HepG2 (cell line): ENCODE data around the gene OPRL1. TPM values are rescaled to one million over a fixed set of nuclear protein-coding genes. Genes with fewer than 3 reads are reported as not detected.
A peak's percentile ranks its signal among the peaks of the same experiment; 100 is the strongest.

Experiments
- AKAP8 ChIP-seq: sonication (generic); formaldehyde crosslinking; IDR thresholded peaks from 2 replicates; pipeline ENCODE4 v1.5.1; 2020; ENCODE audit warnings: mild to moderate bottlenecking, missing genetic modification reagents
- GATAD1 ChIP-seq: IDR thresholded peaks from 2 replicates; pipeline ENCODE4 v1.6.1; 2016; ENCODE audit warnings: missing genetic modification reagents, missing compliant biosample characterization
- HHEX ChIP-seq: IDR thresholded peaks from 2 replicates; pipeline ENCODE4 v1.6.1; 2016; ENCODE audit warnings: control low read depth
- ISX ChIP-seq: sonication (generic); formaldehyde crosslinking; conservative IDR thresholded peaks from 2 replicates; pipeline ENCODE4 v1.5.0; 2020; ENCODE audit warnings: missing genetic modification reagents
- LBX2 ChIP-seq: sonication (generic); formaldehyde crosslinking; IDR thresholded peaks from 2 replicates; pipeline ENCODE4 v1.5.0; 2020; ENCODE audit warnings: missing genetic modification reagents, mild to moderate bottlenecking, borderline replicate concordance
- MAFK ChIP-seq, 2 experiments: IDR thresholded peaks in 1 of 2; conservative IDR thresholded peaks in 1 of 2; 2 replicates each; pipeline ENCODE4 v1.6.1; 2011; ENCODE audit warnings: improper control_type of control experiment in 2 of 2, low read length in 2 of 2
- MBNL3 ChIP-seq: fragments of 250-450 bp; sonication (Bioruptor Pico); conservative IDR thresholded peaks from 2 replicates; pipeline ENCODE4 v1.8.0; 2022; ENCODE audit warnings: mild to moderate bottlenecking, inconsistent platforms
- MEF2D ChIP-seq: sonication (generic); formaldehyde crosslinking; IDR thresholded peaks from 2 replicates; pipeline ENCODE4 v1.5.1; 2020; ENCODE audit warnings: mild to moderate bottlenecking, missing genetic modification reagents
- MIXL1 ChIP-seq: IDR thresholded peaks from 2 replicates; pipeline ENCODE4 v1.6.1; 2016
- NFKBIZ ChIP-seq: IDR thresholded peaks from 2 replicates; pipeline ENCODE4 v1.6.1; 2018; ENCODE audit warnings: missing genetic modification reagents, missing compliant biosample characterization
- NR2F2 ChIP-seq: IDR thresholded peaks from 2 replicates; pipeline ENCODE4 v1.6.1; 2012; ENCODE audit warnings: low read depth, inconsistent platforms, borderline replicate concordance
- SATB2 ChIP-seq: sonication (generic); formaldehyde crosslinking; IDR thresholded peaks from 2 replicates; pipeline ENCODE4 v1.5.0; 2020; ENCODE audit warnings: missing genetic modification reagents
- SYNCRIP ChIP-seq: fragments of 200-400 bp; formaldehyde crosslinking; IDR thresholded peaks from 2 replicates; pipeline ENCODE4 v1.6.1; 2018; ENCODE audit warnings: mild to moderate bottlenecking, low read depth, low read length; ENCODE audit not compliant: insufficient read depth
- ZBTB8A ChIP-seq: sonication (generic); formaldehyde crosslinking; IDR thresholded peaks from 2 replicates; pipeline ENCODE4 v1.4.0; 2020; ENCODE audit warnings: mild to moderate bottlenecking, low read depth, missing genetic modification reagents, borderline replicate concordance
- ZNF124 ChIP-seq: sonication (generic); formaldehyde crosslinking; IDR thresholded peaks from 2 replicates; pipeline ENCODE4 v1.4.0; 2020; ENCODE audit warnings: missing genetic modification reagents
- ZNF24 ChIP-seq: fragments of 450-650 bp; IDR thresholded peaks from 2 replicates; pipeline ENCODE4 v1.6.1; 2017; ENCODE audit warnings: antibody characterized with exemption, mild to moderate bottlenecking
- ZNF317 ChIP-seq: sonication (generic); formaldehyde crosslinking; IDR thresholded peaks from 2 replicates; pipeline ENCODE4 v1.5.0; 2020; ENCODE audit warnings: mild to moderate bottlenecking, missing genetic modification reagents
- ZNF333 ChIP-seq: sonication (generic); formaldehyde crosslinking; IDR thresholded peaks from 2 replicates; pipeline ENCODE4 v1.4.0; 2020; ENCODE audit warnings: mild to moderate bottlenecking, missing genetic modification reagents, borderline replicate concordance
- ZNF484 ChIP-seq: sonication (generic); formaldehyde crosslinking; IDR thresholded peaks from 2 replicates; pipeline ENCODE4 v1.5.1; 2020; ENCODE audit warnings: mild to moderate bottlenecking, low read depth, missing genetic modification reagents, borderline replicate concordance
- ZNF781 ChIP-seq: sonication (generic); formaldehyde crosslinking; IDR thresholded peaks from 2 replicates; pipeline ENCODE4 v1.5.1; 2020; ENCODE audit warnings: borderline replicate concordance, mild to moderate bottlenecking, missing genetic modification reagents; ENCODE audit errors: not compliant biosample characterization
- polyA plus RNA-seq, 8 experiments: library from polyadenylated mRNA; depleted of rRNA in 3 of 8; stranded (reverse) in 7 of 8; unstranded in 1 of 8; fragments of >200 nt; fragmentation: Illumina TruSeq in 4 of 8; extraction: Trizol in 4 of 8; gene quantifications; 2 replicates each; pipeline versions ENCODE4 v1.2.1 to v1.2.3, GENCODE V29; 2011 to 2016; ENCODE audit warnings: low read depth in 4 of 8, missing spikeins in 1 of 8, mixed read lengths in 1 of 8; ENCODE audit not compliant: insufficient read depth in 1 of 8
- total RNA-seq, 5 experiments: library from RNA; depleted of rRNA; stranded (reverse); fragments of >200 nt; fragmentation: Illumina TruSeq; extraction: Trizol; gene quantifications; 2 replicates each; pipeline ENCODE4 v1.2.3, GENCODE V29; 2016; ENCODE audit warnings: low read depth in 1 of 5
- TF ChIP-seq, protein P1 (sequence below): sonication (generic); formaldehyde crosslinking; IDR thresholded peaks from 2 replicates; pipeline ENCODE4 v1.5.1; 2020; ENCODE audit warnings: missing genetic modification reagents, mild to moderate bottlenecking, borderline replicate concordance
- TF ChIP-seq, protein P2 (sequence below): sonication (generic); formaldehyde crosslinking; IDR thresholded peaks from 2 replicates; pipeline ENCODE4 v1.5.1; 2020; ENCODE audit warnings: missing genetic modification reagents, mild to moderate bottlenecking, borderline replicate concordance
- TF ChIP-seq, protein P3 (sequence below): sonication (generic); formaldehyde crosslinking; IDR thresholded peaks from 2 replicates; pipeline ENCODE4 v1.4.0; 2020; ENCODE audit warnings: low read depth, mild to moderate bottlenecking, missing genetic modification reagents
- TF ChIP-seq, protein P4 (sequence below): sonication (generic); formaldehyde crosslinking; IDR thresholded peaks from 2 replicates; pipeline ENCODE4 v1.5.0; 2020; ENCODE audit warnings: mild to moderate bottlenecking, missing genetic modification reagents

OPRL1 gene
- total and polyA plus RNA-seq, 2 of the 13 experiments (the other 11 are each of a cell fraction or from before 2014, with no cell fraction given): 0.35 to 0.71 TPM

GRCh38 chr20:64063389-64064144 lies 16.3 kb upstream of the OPRL1 start (continued):
- no peak for TF ChIP-seq MIXL1 (CRISPR knock-in tag)
- no peak; the same call in 1 of the 2 replicates for TF ChIP-seq SATB2
- TF ChIP-seq NR2F2: no peak
- TF ChIP-seq ZNF333 (CRISPR knock-in tag): peak; percentile 38; the same call in 1 of the 2 replicates
- TF ChIP-seq, protein P1, sequence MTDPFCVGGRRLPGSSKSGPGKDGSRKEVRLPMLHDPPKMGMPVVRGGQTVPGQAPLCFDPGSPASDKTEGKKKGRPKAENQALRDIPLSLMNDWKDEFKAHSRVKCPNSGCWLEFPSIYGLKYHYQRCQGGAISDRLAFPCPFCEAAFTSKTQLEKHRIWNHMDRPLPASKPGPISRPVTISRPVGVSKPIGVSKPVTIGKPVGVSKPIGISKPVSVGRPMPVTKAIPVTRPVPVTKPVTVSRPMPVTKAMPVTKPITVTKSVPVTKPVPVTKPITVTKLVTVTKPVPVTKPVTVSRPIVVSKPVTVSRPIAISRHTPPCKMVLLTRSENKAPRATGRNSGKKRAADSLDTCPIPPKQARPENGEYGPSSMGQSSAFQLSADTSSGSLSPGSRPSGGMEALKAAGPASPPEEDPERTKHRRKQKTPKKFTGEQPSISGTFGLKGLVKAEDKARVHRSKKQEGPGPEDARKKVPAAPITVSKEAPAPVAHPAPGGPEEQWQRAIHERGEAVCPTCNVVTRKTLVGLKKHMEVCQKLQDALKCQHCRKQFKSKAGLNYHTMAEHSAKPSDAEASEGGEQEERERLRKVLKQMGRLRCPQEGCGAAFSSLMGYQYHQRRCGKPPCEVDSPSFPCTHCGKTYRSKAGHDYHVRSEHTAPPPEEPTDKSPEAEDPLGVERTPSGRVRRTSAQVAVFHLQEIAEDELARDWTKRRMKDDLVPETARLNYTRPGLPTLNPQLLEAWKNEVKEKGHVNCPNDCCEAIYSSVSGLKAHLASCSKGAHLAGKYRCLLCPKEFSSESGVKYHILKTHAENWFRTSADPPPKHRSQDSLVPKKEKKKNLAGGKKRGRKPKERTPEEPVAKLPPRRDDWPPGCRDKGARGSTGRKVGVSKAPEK: no peak
- TF ChIP-seq, protein P2, sequence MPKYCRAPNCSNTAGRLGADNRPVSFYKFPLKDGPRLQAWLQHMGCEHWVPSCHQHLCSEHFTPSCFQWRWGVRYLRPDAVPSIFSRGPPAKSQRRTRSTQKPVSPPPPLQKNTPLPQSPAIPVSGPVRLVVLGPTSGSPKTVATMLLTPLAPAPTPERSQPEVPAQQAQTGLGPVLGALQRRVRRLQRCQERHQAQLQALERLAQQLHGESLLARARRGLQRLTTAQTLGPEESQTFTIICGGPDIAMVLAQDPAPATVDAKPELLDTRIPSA (CRISPR knock-in tag): no peak
- TF ChIP-seq ISX (CRISPR knock-in tag): no peak
- TF ChIP-seq, protein P3, sequence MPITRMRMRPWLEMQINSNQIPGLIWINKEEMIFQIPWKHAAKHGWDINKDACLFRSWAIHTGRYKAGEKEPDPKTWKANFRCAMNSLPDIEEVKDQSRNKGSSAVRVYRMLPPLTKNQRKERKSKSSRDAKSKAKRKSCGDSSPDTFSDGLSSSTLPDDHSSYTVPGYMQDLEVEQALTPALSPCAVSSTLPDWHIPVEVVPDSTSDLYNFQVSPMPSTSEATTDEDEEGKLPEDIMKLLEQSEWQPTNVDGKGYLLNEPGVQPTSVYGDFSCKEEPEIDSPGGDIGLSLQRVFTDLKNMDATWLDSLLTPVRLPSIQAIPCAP (CRISPR knock-in tag): no peak
- TF ChIP-seq, protein P4, sequence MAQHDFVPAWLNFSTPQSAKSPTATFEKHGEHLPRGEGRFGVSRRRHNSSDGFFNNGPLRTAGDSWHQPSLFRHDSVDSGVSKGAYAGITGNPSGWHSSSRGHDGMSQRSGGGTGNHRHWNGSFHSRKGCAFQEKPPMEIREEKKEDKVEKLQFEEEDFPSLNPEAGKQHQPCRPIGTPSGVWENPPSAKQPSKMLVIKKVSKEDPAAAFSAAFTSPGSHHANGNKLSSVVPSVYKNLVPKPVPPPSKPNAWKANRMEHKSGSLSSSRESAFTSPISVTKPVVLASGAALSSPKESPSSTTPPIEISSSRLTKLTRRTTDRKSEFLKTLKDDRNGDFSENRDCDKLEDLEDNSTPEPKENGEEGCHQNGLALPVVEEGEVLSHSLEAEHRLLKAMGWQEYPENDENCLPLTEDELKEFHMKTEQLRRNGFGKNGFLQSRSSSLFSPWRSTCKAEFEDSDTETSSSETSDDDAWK (CRISPR knock-in tag): no peak
- no peak; the same call in none of the 2 replicates for TF ChIP-seq AKAP8 (CRISPR knock-in tag)
- 0 out of 2 replicates have a peak, but pooled peaks have one; percentile 59 for TF ChIP-seq ZNF317 (CRISPR knock-in tag)
- TF ChIP-seq ZNF781 (CRISPR knock-in tag): no peak
- TF ChIP-seq MEF2D: 0 out of 2 replicates have a peak, but pooled peaks have one; percentile 16
- peak; percentile 71; the same call in 1 of the 2 replicates for TF ChIP-seq NFKBIZ (CRISPR knock-in tag)
- no peak for TF ChIP-seq ZNF484 (CRISPR knock-in tag)
- no peak for TF ChIP-seq HHEX (CRISPR knock-in tag)
- TF ChIP-seq ZNF124 (CRISPR knock-in tag): no peak
- no peak for TF ChIP-seq MBNL3 (CRISPR knock-in tag)
- no peak for TF ChIP-seq LBX2
- no peak for TF ChIP-seq ZNF24
- TF ChIP-seq SYNCRIP: no peak
- TF ChIP-seq GATAD1 (CRISPR knock-in tag): 0 out of 2 replicates have a peak, but pooled peaks have one; percentile 31
- TF ChIP-seq MAFK (conservative IDR thresholded peaks at IDR 0.05 in 1 of 2, IDR thresholded peaks at IDR 0.05 in 1 of 2; ENCODE audit: low read length in 2 of 2): no peak
- no peak for TF ChIP-seq ZBTB8A (CRISPR knock-in tag)
